HFF-Myc (cell line): ENCODE measurements around the gene CLEC4M.
"Not testable (repeated sequence)": the region's sequence is repeated elsewhere in the genome, so short reads cannot be mapped to it uniquely, and the experiment has no call there.

Source experiments
- DNase-seq: peaks from one replicate; pipeline ENCODE4 v3.0.0-alpha.2; 2011; ENCODE audit warnings: low read depth; ENCODE audit errors: extremely low read depth
- H3K4me3 ChIP-seq: replicated peaks from 2 replicates; pipeline ENCODE4 v1.5.1; 2011; ENCODE audit warnings: low read depth, mild to moderate bottlenecking, control low read depth, low read length
- TF ChIP-seq, protein P1 (sequence below): IDR thresholded peaks from 2 replicates; pipeline ENCODE4 v1.5.1; 2012; ENCODE audit warnings: mild to moderate bottlenecking, low read depth, low read length, control low read depth; ENCODE audit errors: missing control alignments

The CLEC4M gene

GRCh38 chr19:7811989-7812388 is 48.9 kb downstream of the CLEC4M start:
- no peak for DNase-seq
- H3K4me3 ChIP-seq: no peak overlapping the region
- TF ChIP-seq, protein P1, sequence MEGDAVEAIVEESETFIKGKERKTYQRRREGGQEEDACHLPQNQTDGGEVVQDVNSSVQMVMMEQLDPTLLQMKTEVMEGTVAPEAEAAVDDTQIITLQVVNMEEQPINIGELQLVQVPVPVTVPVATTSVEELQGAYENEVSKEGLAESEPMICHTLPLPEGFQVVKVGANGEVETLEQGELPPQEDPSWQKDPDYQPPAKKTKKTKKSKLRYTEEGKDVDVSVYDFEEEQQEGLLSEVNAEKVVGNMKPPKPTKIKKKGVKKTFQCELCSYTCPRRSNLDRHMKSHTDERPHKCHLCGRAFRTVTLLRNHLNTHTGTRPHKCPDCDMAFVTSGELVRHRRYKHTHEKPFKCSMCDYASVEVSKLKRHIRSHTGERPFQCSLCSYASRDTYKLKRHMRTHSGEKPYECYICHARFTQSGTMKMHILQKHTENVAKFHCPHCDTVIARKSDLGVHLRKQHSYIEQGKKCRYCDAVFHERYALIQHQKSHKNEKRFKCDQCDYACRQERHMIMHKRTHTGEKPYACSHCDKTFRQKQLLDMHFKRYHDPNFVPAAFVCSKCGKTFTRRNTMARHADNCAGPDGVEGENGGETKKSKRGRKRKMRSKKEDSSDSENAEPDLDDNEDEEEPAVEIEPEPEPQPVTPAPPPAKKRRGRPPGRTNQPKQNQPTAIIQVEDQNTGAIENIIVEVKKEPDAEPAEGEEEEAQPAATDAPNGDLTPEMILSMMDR: no peak

GRCh38 chr19:7815325-7815724 is 52.3 kb downstream of the CLEC4M start:
- TF ChIP-seq, protein P1: no peak
- no peak for DNase-seq
- no peak overlapping the region for H3K4me3 ChIP-seq

DNA sequence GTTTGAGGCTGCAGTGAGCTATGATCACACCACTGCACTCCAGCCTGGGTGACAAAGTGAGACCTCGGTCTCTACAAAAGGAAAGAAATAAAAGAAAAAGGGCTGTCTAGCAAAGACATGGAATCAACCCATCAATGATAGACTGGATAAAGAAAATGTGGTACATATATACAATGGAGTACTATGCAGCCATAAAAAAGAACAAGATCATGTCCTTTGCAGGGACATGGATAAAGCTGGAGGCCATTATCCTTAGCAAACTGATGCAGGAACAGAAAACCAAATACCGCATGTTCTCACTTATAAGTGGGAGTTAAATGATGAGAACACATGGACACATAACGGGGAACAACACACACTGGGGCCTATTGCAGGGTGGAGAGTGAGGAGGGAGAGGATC is 53.0 kb downstream of the CLEC4M start:
- H3K4me3 ChIP-seq, DNase-seq: not testable (repeated sequence)

DNA sequence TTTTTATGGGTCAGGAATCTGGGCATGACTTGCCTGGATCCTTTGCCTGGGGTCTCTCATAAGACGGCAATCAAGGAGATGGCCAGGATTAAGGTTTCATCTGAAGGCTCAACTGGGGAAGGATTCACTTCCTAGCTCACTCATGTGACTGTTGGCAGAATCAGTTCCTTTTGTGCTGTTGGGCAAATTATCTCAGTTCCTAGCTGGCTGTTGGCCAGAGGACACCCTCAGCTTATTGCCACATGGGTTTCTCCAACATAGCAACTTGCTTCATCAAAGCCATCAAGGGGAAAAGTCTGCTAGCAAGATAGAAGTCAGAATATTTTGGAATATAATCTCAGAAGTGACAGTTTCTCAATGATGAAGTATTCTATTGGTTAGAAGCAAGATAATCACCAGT is 54.8 kb downstream of the CLEC4M start:
- no peak overlapping the region for H3K4me3 ChIP-seq
- DNase-seq: no peak
- TF ChIP-seq, protein P1: no peak

GRCh38 chr19:7818806-7819205 is 55.8 kb downstream of the CLEC4M start:
- H3K4me3 ChIP-seq: no peak overlapping the region
- TF ChIP-seq, protein P1: no peak

More at GRCh38 chr19:7818806-7819205, 55.8 kb downstream of the CLEC4M start:
- DNase-seq: no peak
